ENCODE data around the gene FOLR2. TPM values are rescaled to one million over a fixed set of nuclear protein-coding genes. Genes with fewer than 3 reads are reported as not detected.
A peak's percentile ranks its signal among the peaks of the same experiment; 100 is the strongest.

Gene FOLR2
- total RNA-seq, 2 donors from 2014 or later: not detected

- Mint-ChIP-seq H3K4me1 (ENCODE audit: low read depth) (peaks cover 15% of the 10 kb centered on the region), H3K36me3 (ENCODE audit: insufficient read depth in 2 of 2) (peaks cover 2 to 4% of the 10 kb centered on the region in 2 donors), H3K27ac (no peak overlapping the region), H3K4me3 (no peak overlapping the region), H3K27me3 (ENCODE audit: low read depth) (peaks cover 21% of the 10 kb centered on the region), H3K9me3 (no peaks in the 10 kb centered on the region)
- DNase-seq (no peak), ATAC-seq (replicated peaks in 1 of 2) (no peak)
These were observed 19.6 kb downstream of the FOLR2 start for GRCh38 chr11:72236083-72236697.

- ATAC-seq (replicated peaks in 1 of 2) (no peak), DNase-seq (no peak)
- H3K27ac Mint-ChIP-seq: no peak overlapping the region
- H3K36me3 Mint-ChIP-seq (ENCODE audit: insufficient read depth in 2 of 2): peaks cover 2 to 4% of the 10 kb centered on the region in 2 donors
- H3K27me3 Mint-ChIP-seq (ENCODE audit: low read depth): peaks cover 27% of the 10 kb centered on the region
- H3K9me3 Mint-ChIP-seq: no peaks in the 10 kb centered on the region
- H3K4me3 Mint-ChIP-seq: no peak overlapping the region
- H3K4me1 Mint-ChIP-seq (ENCODE audit: low read depth): peaks cover 19% of the 10 kb centered on the region
These were observed 20.1 kb downstream of the FOLR2 start for GRCh38 chr11:72236774-72237111.

GRCh38 chr11:72237112-72237931 is 20.7 kb downstream of the FOLR2 start:
- ATAC-seq (replicated peaks in 1 of 2) (no peak), DNase-seq (no peak)
- H3K9me3 Mint-ChIP-seq: no peaks in the 10 kb centered on the region
- peaks cover 22% of the 10 kb centered on the region for H3K4me1 Mint-ChIP-seq (ENCODE audit: low read depth)
- no peak overlapping the region for H3K27ac Mint-ChIP-seq
- H3K36me3 Mint-ChIP-seq (ENCODE audit: insufficient read depth in 2 of 2): peaks cover 2 to 7% of the 10 kb centered on the region in 2 donors
- H3K4me3 Mint-ChIP-seq: no peak overlapping the region
- peaks cover 32% of the 10 kb centered on the region for H3K27me3 Mint-ChIP-seq (ENCODE audit: low read depth)

- Mint-ChIP-seq H3K4me3 (no peak overlapping the region), H3K9me3 (no peaks in the 10 kb centered on the region), H3K27me3 (ENCODE audit: low read depth) (peaks cover 40% of the 10 kb centered on the region), H3K36me3 (ENCODE audit: insufficient read depth in 2 of 2) (peaks cover 2 to 7% of the 10 kb centered on the region in 2 donors), H3K27ac (no peak overlapping the region), H3K4me1 (ENCODE audit: low read depth) (peaks cover 22% of the 10 kb centered on the region)
- peak; percentile 52 to 53 for ATAC-seq (replicated peaks in 1 of 2)
- DNase-seq: peak; percentile 59 to 68
These were observed 21.5 kb downstream of the FOLR2 start for GRCh38 chr11:72238040-72238450.

- no peak overlapping the region for H3K4me3 Mint-ChIP-seq
- no peak overlapping the region for H3K27ac Mint-ChIP-seq
- peaks cover 2 to 7% of the 10 kb centered on the region in 2 donors for H3K36me3 Mint-ChIP-seq (ENCODE audit: insufficient read depth in 2 of 2)
- no peaks in the 10 kb centered on the region for H3K9me3 Mint-ChIP-seq
- ATAC-seq (replicated peaks in 1 of 2) (no peak), DNase-seq (no peak)
- H3K27me3 Mint-ChIP-seq (ENCODE audit: low read depth): peaks cover 46% of the 10 kb centered on the region
- peaks cover 22% of the 10 kb centered on the region for H3K4me1 Mint-ChIP-seq (ENCODE audit: low read depth)
These were observed 22.1 kb downstream of the FOLR2 start for GRCh38 chr11:72238492-72239312.

- DNase-seq: peak in 1 of 2 donors; percentile 17
These were observed 22.8 kb downstream of the FOLR2 start for GRCh38 chr11:72239313-72239848.

GRCh38 chr11:72239849-72240460 is 23.4 kb downstream of the FOLR2 start:
- ATAC-seq (replicated peaks in 1 of 2): peak in 1 of 2 donors; percentile 17
- Mint-ChIP-seq H3K4me1 (ENCODE audit: low read depth) (peaks cover 22% of the 10 kb centered on the region), H3K4me3 (peak overlapping the region; percentile 66 to 86), H3K36me3 (ENCODE audit: insufficient read depth in 2 of 2) (peaks cover 2 to 5% of the 10 kb centered on the region in 2 donors), H3K27me3 (ENCODE audit: low read depth) (peaks cover 46% of the 10 kb centered on the region), H3K9me3 (no peaks in the 10 kb centered on the region), H3K27ac (no peak overlapping the region)
- no peak for DNase-seq

More at GRCh38 chr11:72239313-72239848, 22.8 kb downstream of the FOLR2 start:
- Mint-ChIP-seq H3K27ac (no peak overlapping the region), H3K4me1 (ENCODE audit: low read depth) (peaks cover 22% of the 10 kb centered on the region), H3K36me3 (ENCODE audit: insufficient read depth in 2 of 2) (peaks cover 2 to 7% of the 10 kb centered on the region in 2 donors), H3K4me3 (peak overlapping the region; percentile 48 to 65), H3K27me3 (ENCODE audit: low read depth) (peaks cover 46% of the 10 kb centered on the region), H3K9me3 (no peaks in the 10 kb centered on the region)
- ATAC-seq (replicated peaks in 1 of 2): peak in 1 of 2 donors; percentile 10

GRCh38 chr11:72240461-72241290 is 24.1 kb downstream of the FOLR2 start:
- ATAC-seq (replicated peaks in 1 of 2) (peak; percentile 22 to 25), DNase-seq (no peak)
- no peaks in the 10 kb centered on the region for H3K9me3 Mint-ChIP-seq
- H3K36me3 Mint-ChIP-seq (ENCODE audit: insufficient read depth in 2 of 2): peaks cover 2 to 5% of the 10 kb centered on the region in 2 donors
- peak overlapping the region; percentile 66 to 86 for H3K4me3 Mint-ChIP-seq
- H3K27me3 Mint-ChIP-seq (ENCODE audit: low read depth): peaks cover 46% of the 10 kb centered on the region
- no peak overlapping the region for H3K27ac Mint-ChIP-seq
- H3K4me1 Mint-ChIP-seq (ENCODE audit: low read depth): peaks cover 22% of the 10 kb centered on the region

GRCh38 chr11:72241291-72241781 is 24.7 kb downstream of the FOLR2 start:
- peak overlapping the region in 1 of 2 donors; percentile 5 for H3K4me3 Mint-ChIP-seq

GRCh38 chr11:72242141-72242540 is 25.5 kb downstream of the FOLR2 start:
- Mint-ChIP-seq H3K4me1 (ENCODE audit: low read depth) (peaks cover 22% of the 10 kb centered on the region), H3K27ac (no peak overlapping the region), H3K9me3 (no peaks in the 10 kb centered on the region), H3K27me3 (ENCODE audit: low read depth) (peaks cover 46% of the 10 kb centered on the region), H3K36me3 (ENCODE audit: insufficient read depth in 2 of 2) (peaks cover 2 to 5% of the 10 kb centered on the region in 2 donors), H3K4me3 (peak overlapping the region in 1 of 2 donors; percentile 0)
- ATAC-seq (replicated peaks in 1 of 2): no peak
- DNase-seq: no peak

More at GRCh38 chr11:72241291-72241781, 24.7 kb downstream of the FOLR2 start:
- Mint-ChIP-seq H3K4me1 (ENCODE audit: low read depth) (peaks cover 22% of the 10 kb centered on the region), H3K36me3 (ENCODE audit: insufficient read depth in 2 of 2) (peaks cover 2 to 5% of the 10 kb centered on the region in 2 donors), H3K9me3 (no peaks in the 10 kb centered on the region), H3K27ac (no peak overlapping the region), H3K27me3 (ENCODE audit: low read depth) (peaks cover 46% of the 10 kb centered on the region)
- ATAC-seq (replicated peaks in 1 of 2) (no peak), DNase-seq (no peak)

- peak overlapping the region; percentile 9 to 51 for H3K4me3 Mint-ChIP-seq
- peaks cover 2 to 5% of the 10 kb centered on the region in 2 donors for H3K36me3 Mint-ChIP-seq (ENCODE audit: insufficient read depth in 2 of 2)
- H3K4me1 Mint-ChIP-seq (ENCODE audit: low read depth): peaks cover 22% of the 10 kb centered on the region
- H3K9me3 Mint-ChIP-seq: no peaks in the 10 kb centered on the region
- no peak overlapping the region for H3K27ac Mint-ChIP-seq
- no peak for DNase-seq
- ATAC-seq (replicated peaks in 1 of 2): peak in 1 of 2 donors; percentile 19
- peaks cover 46% of the 10 kb centered on the region for H3K27me3 Mint-ChIP-seq (ENCODE audit: low read depth)
These were observed 26.8 kb downstream of the FOLR2 start for GRCh38 chr11:72243173-72244059.
